HCT116 (cell line): ENCODE measurements around the gene AXDND1. TPM values are rescaled to one million over a fixed set of nuclear protein-coding genes. Genes with fewer than 3 reads are reported as not detected.

Source experiments
- ATAC-seq: fragments of 200-7000 bp; cut with Tn5 transposase; 2 replicates; pipeline ENCODE4 v1.9.1; 2020; ENCODE audit warnings: mild to moderate bottlenecking, moderate library complexity
- BruUV-seq: library from RNA; stranded (reverse); fragments of 400-500 nt; replicated peaks from 2 replicates; lab custom pipeline; 2021; lab: Mats Ljungman, UMichigan
- CTCF ChIA-PET: fragments of 300-600 bp; sonication (Branson Sonifier 250); formaldehyde crosslinking; loops from one replicate; lab custom pipeline; 2021; ENCODE audit warnings: antibody characterized with exemption; lab: Charles Lee
- POLR2A ChIA-PET: fragments of 300-600, 350-600 bp; sonication (Branson Sonifier 250); formaldehyde crosslinking; loops from one replicate; lab custom pipeline; 2021; ENCODE audit warnings: antibody characterized with exemption; lab: Charles Lee
- RAD21 ChIA-PET, 2 experiments: fragments of 300-600 bp; sonication (Branson Sonifier 250); formaldehyde crosslinking; loops; one replicate each; lab custom pipeline; 2023; ENCODE audit warnings: low total read pairs in 2 of 2; ENCODE audit not compliant: uncharacterized antibody in 2 of 2, unreplicated experiment in 2 of 2, low non-redundant PET in 1 of 2; lab: Charles Lee
- DNase-seq: peaks from one replicate; pipeline ENCODE4 v3.0.0-alpha.2; 2010; ENCODE audit warnings: low read depth, low spot score
- H2AFZ ChIP-seq: fragments of 200-600 bp; shearing (Covaris generic), sonication (generic); 2 replicates; pipeline ENCODE4 v1.6.1; 2017; ENCODE audit warnings: low read depth, mixed run types, mixed read lengths, antibody characterized with exemption, low read length; ENCODE audit not compliant: poor library complexity, severe bottlenecking
- H3K27ac ChIP-seq: 2 replicates; pipeline ENCODE4 v1.5.1; 2012; ENCODE audit warnings: low read depth, low read length
- H3K27me3 ChIP-seq: fragments of 200-600 bp; sonication (generic); 2 replicates; pipeline ENCODE4 v1.6.1; 2016; ENCODE audit warnings: mixed run types, low read length, mixed read lengths; ENCODE audit not compliant: insufficient read depth
- H3K36me3 ChIP-seq, 2 experiments: fragments of 200-500 bp in 1 of 2; fragments of 200-600 bp in 1 of 2; sonication (Bioruptor generic) in 1 of 2; sonication (generic) in 1 of 2; 2 replicates each; pipeline versions ENCODE4 v1.5.1 to v1.6.1; 2014 to 2016; ENCODE audit warnings: low read length in 2 of 2, inconsistent platforms in 1 of 2, mixed read lengths in 1 of 2, mixed run types in 1 of 2; ENCODE audit not compliant: insufficient read depth in 2 of 2, control insufficient read depth in 1 of 2
- H3K4me1 ChIP-seq, 2 experiments: fragments of 200-600 bp in 1 of 2; sonication (generic) in 1 of 2; 2 replicates each; pipeline versions ENCODE4 v1.5.1 to v1.6.1; 2012 to 2017; ENCODE audit warnings: low read length in 2 of 2, inconsistent platforms in 1 of 2, mild to moderate bottlenecking in 1 of 2, mixed read lengths in 1 of 2, mixed run types in 1 of 2, moderate library complexity in 1 of 2; ENCODE audit not compliant: insufficient read depth in 2 of 2, control insufficient read depth in 1 of 2
- H3K4me2 ChIP-seq: fragments of 200-600 bp; sonication (generic); 2 replicates; pipeline ENCODE4 v1.6.1; 2017; ENCODE audit warnings: mixed run types, low read length, mixed read lengths
- H3K4me3 ChIP-seq, 2 experiments: fragments of 200-600 bp in 1 of 2; sonication (generic) in 1 of 2; replicated peaks in 1 of 2; 2 replicates each; pipeline ENCODE4 v1.5.1; 2011 to 2016; ENCODE audit warnings: low read length in 2 of 2, control low read depth in 1 of 2, low read depth in 1 of 2, mild to moderate bottlenecking in 1 of 2, mixed read lengths in 1 of 2, mixed run types in 1 of 2
- H3K79me2 ChIP-seq: fragments of 200-600 bp; sonication (generic); 2 replicates; pipeline ENCODE4 v1.6.1; 2017; ENCODE audit warnings: mild to moderate bottlenecking, mixed run types, low read length, moderate library complexity, mixed read lengths; ENCODE audit not compliant: insufficient read depth
- H3K9ac ChIP-seq: fragments of 200-600 bp; sonication (generic); 2 replicates; pipeline ENCODE4 v1.6.1; 2016; ENCODE audit warnings: low read length, mixed read lengths
- H3K9me2 ChIP-seq: fragments of 200-600 bp; sonication (generic), shearing (Covaris generic); 2 replicates; pipeline ENCODE4 v1.6.1; 2017; ENCODE audit warnings: mixed run types, mild to moderate bottlenecking, moderate library complexity; ENCODE audit not compliant: insufficient read depth
- H3K9me3 ChIP-seq, 2 experiments: fragments of 200-500 bp in 1 of 2; fragments of 200-600 bp in 1 of 2; sonication (Bioruptor generic) in 1 of 2; sonication (generic) in 1 of 2; 2 replicates each; pipeline ENCODE4 v1.6.1; 2014 to 2017; ENCODE audit warnings: low read length in 2 of 2, mixed read lengths in 2 of 2, inconsistent platforms in 1 of 2, low read depth in 1 of 2, mild to moderate bottlenecking in 1 of 2, mixed run types in 1 of 2, moderate library complexity in 1 of 2; ENCODE audit not compliant: control insufficient read depth in 1 of 2, insufficient read depth in 1 of 2
- H4K20me1 ChIP-seq: fragments of 200-600 bp; sonication (generic), shearing (Covaris generic); 2 replicates; pipeline ENCODE4 v1.6.1; 2017; ENCODE audit warnings: mixed run types, mild to moderate bottlenecking, moderate library complexity; ENCODE audit not compliant: insufficient read depth
- CBX3 ChIP-seq: IDR thresholded peaks from 2 replicates; pipeline ENCODE4 v1.6.1; 2012; ENCODE audit warnings: low read depth
- CTCF ChIP-seq, 3 experiments: fragments of 200-600 bp in 1 of 3; sonication (generic) in 1 of 3; IDR thresholded peaks in 2 of 3; conservative IDR thresholded peaks in 1 of 3; 2 replicates each; pipeline ENCODE4 v1.5.1; 2012 to 2017; ENCODE audit warnings: low read depth in 2 of 3, low read length in 2 of 3, antibody characterized with exemption in 1 of 3, borderline replicate concordance in 1 of 3, control low read depth in 1 of 3, mild to moderate bottlenecking in 1 of 3, mixed read lengths in 1 of 3, mixed run types in 1 of 3, moderate library complexity in 1 of 3; ENCODE audit not compliant: insufficient read depth in 1 of 3
- EGR1 ChIP-seq: IDR thresholded peaks from 2 replicates; pipeline ENCODE4 v1.6.1; 2012; ENCODE audit warnings: low read depth
- ELF1 ChIP-seq: IDR thresholded peaks from 2 replicates; pipeline ENCODE4 v1.6.1; 2012; ENCODE audit warnings: low read depth, borderline replicate concordance
- EZH2 ChIP-seq: fragments of 200-600 bp; sonication (generic); IDR thresholded peaks from 2 replicates; pipeline ENCODE4 v1.6.1; 2017; ENCODE audit warnings: antibody characterized with exemption, mixed run types
- EZH2phosphoT487 ChIP-seq: fragments of 200-600 bp; IDR thresholded peaks from 2 replicates; pipeline ENCODE4 v1.6.1; 2018; ENCODE audit warnings: antibody characterized with exemption, borderline replicate concordance
- FOSL1 ChIP-seq: IDR thresholded peaks from 2 replicates; pipeline ENCODE4 v1.6.1; 2012; ENCODE audit warnings: low read depth
- JUND ChIP-seq: IDR thresholded peaks from 2 replicates; pipeline ENCODE4 v1.6.1; 2012
- POLR2AphosphoS5 ChIP-seq: IDR thresholded peaks from 2 replicates; pipeline ENCODE4 v1.6.1; 2011; ENCODE audit warnings: mild to moderate bottlenecking, low read depth, low read length, moderate library complexity
- RAD21 ChIP-seq: IDR thresholded peaks from 2 replicates; pipeline ENCODE4 v1.6.1; 2012; ENCODE audit warnings: low read depth, mild to moderate bottlenecking
- SP1 ChIP-seq: IDR thresholded peaks from 2 replicates; pipeline ENCODE4 v1.6.1; 2012; ENCODE audit warnings: low read depth
- YY1 ChIP-seq: IDR thresholded peaks from 2 replicates; pipeline ENCODE4 v1.6.1; 2011; ENCODE audit warnings: low read length, low read depth, moderate library complexity, mild to moderate bottlenecking; ENCODE audit not compliant: insufficient replicate concordance; ENCODE audit errors: extremely low read depth
- intact Hi-C: fragments of 100-400 bp; cut with micrococcal nuclease; formaldehyde crosslinking; loops from 2 replicates; pipeline ENCODE4 v1.10.0; 2022
- total RNA-seq: library from RNA; stranded (reverse); gene quantifications from one replicate; pipeline ENCODE4 v1.2.1, GENCODE V29; 2021; ENCODE audit not compliant: unreplicated experiment
- TF ChIP-seq, protein P1 (sequence below): IDR thresholded peaks from 2 replicates; pipeline ENCODE4 v1.6.1; 2012

AXDND1 gene
- total RNA-seq, 1 experiment from 2014 or later, result 2.3 TPM

DNA sequence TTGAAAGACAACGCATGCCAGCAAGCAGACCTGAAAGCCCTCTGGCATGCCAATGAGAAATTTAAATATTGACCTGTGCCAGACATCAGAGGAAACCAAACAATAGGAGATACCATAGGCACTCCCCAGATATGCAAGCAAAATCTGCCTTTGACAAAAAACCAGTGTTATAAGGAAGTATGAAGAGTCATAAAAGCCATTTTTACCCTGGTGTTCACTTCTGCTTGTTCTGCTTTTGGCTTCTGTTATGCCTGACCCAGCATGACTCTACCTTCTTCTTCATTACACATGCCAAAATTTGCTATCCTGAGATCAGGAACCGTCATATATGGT lies 183.6 kb downstream of the AXDND1 start (continued):
- TF ChIP-seq, protein P1, sequence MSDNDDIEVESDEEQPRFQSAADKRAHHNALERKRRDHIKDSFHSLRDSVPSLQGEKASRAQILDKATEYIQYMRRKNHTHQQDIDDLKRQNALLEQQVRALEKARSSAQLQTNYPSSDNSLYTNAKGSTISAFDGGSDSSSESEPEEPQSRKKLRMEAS, result no peak
- no peak for TF ChIP-seq CTCF (IDR thresholded peaks at IDR 0.05 in 2 of 3, conservative IDR thresholded peaks at IDR 0.05 in 1 of 3; ENCODE audit: borderline replicate concordance in 1 of 3, insufficient read depth in 1 of 3, low read depth in 2 of 3, low read length in 2 of 3)
- TF ChIP-seq FOSL1, result no peak
- no peak for TF ChIP-seq POLR2AphosphoS5
- TF ChIP-seq ELF1, result no peak
- no peak for TF ChIP-seq CBX3
- TF ChIP-seq RAD21, result no peak
- no peak for TF ChIP-seq JUND
- no peak for TF ChIP-seq EZH2
- TF ChIP-seq YY1, result no peak

DNA sequence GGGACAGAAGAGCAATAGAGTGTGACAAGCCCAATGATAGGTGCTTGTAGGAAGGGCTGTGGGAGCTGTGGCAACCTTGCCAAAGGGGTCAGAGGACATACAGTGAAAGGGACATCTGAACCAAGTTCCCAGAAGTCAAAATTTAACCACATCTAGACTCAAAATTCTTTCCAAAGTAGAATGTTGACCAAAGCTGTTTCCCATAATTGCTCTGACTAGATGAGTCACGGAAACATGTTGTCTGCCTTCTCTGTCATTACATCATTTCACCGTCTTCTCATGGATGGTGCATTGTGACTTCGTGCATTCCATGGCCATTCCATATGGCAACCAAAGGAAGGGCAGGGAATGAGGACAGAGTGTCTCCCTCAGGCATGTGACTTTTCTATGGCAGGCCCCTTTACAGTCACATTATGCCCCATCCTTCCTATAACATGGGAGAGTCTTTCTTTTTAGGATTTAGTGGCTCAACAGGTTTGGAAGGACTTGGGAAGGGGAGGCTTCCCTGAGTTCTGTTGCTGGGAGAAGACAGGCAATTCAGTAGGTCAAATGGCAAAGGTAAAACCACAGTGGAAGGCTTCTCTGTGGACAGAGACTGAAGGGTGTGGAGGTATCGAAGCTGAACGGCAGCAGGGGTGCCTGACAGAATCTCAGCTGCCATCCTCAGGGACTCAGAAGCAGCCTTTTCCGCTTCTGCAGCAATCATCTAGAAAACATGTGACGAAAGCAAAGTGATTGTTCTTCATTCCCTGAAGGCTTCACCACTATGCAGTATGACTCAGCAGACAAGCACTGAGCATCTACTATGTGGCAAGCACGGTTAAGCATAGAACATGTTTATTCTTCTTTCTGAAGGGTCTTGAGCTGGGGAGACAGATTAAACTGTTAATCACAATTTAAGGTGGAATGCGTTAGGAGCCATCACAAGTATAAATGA lies 185.2 kb downstream of the AXDND1 start:
- no TSS peak for BruUV-seq
- 0 out of 2 replicates have a peak overlapping the region, but pooled peaks have one; percentile 3 for H3K4me2 ChIP-seq
- ChIA-PET POLR2A (no interaction called here), CTCF (no interaction called here), RAD21 (no interaction called here)
- ATAC-seq (no peak; the same call in 1 of the 2 replicates), DNase-seq (no peak)
- H3K9ac ChIP-seq, result no peak overlapping the region
- no peak overlapping the region for H3K27ac ChIP-seq
- intact Hi-C loops, result no loop called here
- H2AFZ ChIP-seq, result no peak overlapping the region
- no peak overlapping the region for H3K4me3 ChIP-seq
- no peaks in the 10 kb centered on the region for H4K20me1 ChIP-seq
- no peaks in the 10 kb centered on the region for H3K9me3 ChIP-seq
- H3K36me3 ChIP-seq, result no peaks in the 10 kb centered on the region
- H3K79me2 ChIP-seq, result no peaks in the 10 kb centered on the region
- H3K27me3 ChIP-seq, result no peaks in the 10 kb centered on the region
- peaks cover 0 to 12% of the 10 kb centered on the region in 2 experiments; a peak in 1 of 4 replicates for H3K4me1 ChIP-seq
- H3K9me2 ChIP-seq, result no peaks in the 10 kb centered on the region
- TF ChIP-seq SP1 (no peak), FOSL1 (peak; percentile 18; the same call in 1 of the 2 replicates), JUND (0 out of 2 replicates have a peak, but pooled peaks have one; percentile 12), ELF1 (no peak), EZH2phosphoT487 (no peak), POLR2AphosphoS5 (no peak), EGR1 (no peak)
